SJCRH30 (cell line): Measurements from ENCODE around the gene TMEM219. TPM values are rescaled to one million over a fixed set of nuclear protein-coding genes. Genes with fewer than 3 reads are reported as not detected.

ENCODE experiments used
- DNase-seq, 2 experiments: peaks; one replicate each; pipeline ENCODE4 v3.0.0-alpha.2; 2015 to 2020
- H3K27ac ChIP-seq: fragments of 250-450 bp; sonication (Bioruptor Pico); 2 replicates; pipeline ENCODE4 v1.5.1; 2020; ENCODE audit warnings: mild to moderate bottlenecking, moderate library complexity
- H3K27me3 ChIP-seq: fragments of 250-450 bp; sonication (Bioruptor Pico); 2 replicates; pipeline ENCODE4 v1.5.1; 2020; ENCODE audit warnings: mild to moderate bottlenecking, moderate library complexity
- H3K36me3 ChIP-seq: fragments of 250-450 bp; sonication (Bioruptor Pico); 2 replicates; pipeline ENCODE4 v1.5.1; 2020; ENCODE audit warnings: mild to moderate bottlenecking, moderate library complexity
- H3K4me1 ChIP-seq: fragments of 250-450 bp; sonication (Bioruptor Pico); 2 replicates; pipeline ENCODE4 v1.5.1; 2020; ENCODE audit warnings: mild to moderate bottlenecking, moderate library complexity
- H3K4me3 ChIP-seq: fragments of 250-450 bp; sonication (Bioruptor Pico); 2 replicates; pipeline ENCODE4 v1.5.1; 2020; ENCODE audit warnings: mild to moderate bottlenecking, moderate library complexity
- H3K9me3 ChIP-seq: fragments of 250-450 bp; sonication (Bioruptor Pico); replicated peaks from 2 replicates; pipeline ENCODE4 v1.5.1; 2020; ENCODE audit warnings: mild to moderate bottlenecking, moderate library complexity
- total RNA-seq: library from RNA; depleted of rRNA; stranded (reverse); fragments of >200 nt; shearing (Covaris generic); gene quantifications from 2 replicates; pipeline ENCODE4 v1.2.3, GENCODE V29; 2014; rRNA removed

The TMEM219 gene, protein sequence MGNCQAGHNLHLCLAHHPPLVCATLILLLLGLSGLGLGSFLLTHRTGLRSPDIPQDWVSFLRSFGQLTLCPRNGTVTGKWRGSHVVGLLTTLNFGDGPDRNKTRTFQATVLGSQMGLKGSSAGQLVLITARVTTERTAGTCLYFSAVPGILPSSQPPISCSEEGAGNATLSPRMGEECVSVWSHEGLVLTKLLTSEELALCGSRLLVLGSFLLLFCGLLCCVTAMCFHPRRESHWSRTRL
- total RNA-seq: 29.8 and 32.1 TPM in 2 replicates

DNA sequence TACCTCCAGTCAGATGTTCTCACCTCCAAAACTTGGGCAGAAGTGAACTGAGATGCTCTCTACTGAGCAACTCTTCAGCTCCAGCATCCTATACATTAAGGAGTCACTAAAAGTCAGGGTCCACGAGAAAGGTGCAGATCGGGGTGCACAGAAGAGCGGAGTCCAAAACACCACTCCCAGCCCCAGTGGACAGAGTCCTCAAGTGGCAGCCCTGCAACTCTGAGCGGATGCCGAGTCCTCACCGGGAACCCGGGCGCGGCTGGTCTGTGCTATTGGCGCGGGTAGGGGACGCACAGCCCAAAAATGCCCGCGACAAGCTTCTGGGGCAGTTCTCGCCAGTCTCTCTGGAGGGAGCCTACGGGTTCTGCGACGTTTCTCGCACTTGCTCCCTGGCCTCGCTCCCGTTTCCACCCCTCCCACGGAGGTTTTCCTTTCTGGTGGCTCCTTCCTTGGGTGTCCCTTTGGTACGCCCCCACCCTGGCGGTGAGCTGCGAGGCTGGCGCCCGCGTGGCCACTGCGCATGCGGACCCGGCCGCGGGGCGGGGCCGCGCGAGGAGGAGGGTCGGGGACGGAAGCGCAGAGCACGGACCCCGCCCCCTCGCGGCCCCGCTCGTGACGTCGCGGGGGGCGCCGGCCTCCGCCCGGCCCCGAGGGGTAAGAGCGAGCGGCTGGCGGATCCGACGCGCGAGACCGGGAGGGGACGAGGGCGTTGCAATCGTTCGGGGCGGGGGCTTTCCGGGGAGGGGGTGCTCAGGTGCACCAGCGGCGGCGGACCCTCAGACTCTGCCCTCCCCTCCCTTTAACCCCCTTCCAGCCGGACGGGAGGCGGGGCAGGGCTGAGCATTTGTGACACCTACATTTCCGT is at the start of gene TMEM219:
Gene TMEM219 (plus strand): TSS at position 601 of the 865 bp plus-strand sequence. CDS start 1,065 bp downstream, outside the sequence.
- H3K9me3 ChIP-seq: no peaks in the 10 kb centered on the region
- H3K27ac ChIP-seq: peak within 1 kb of the TSS; percentile 69
- H3K4me1 ChIP-seq: no peaks in the 10 kb centered on the region
- no peaks in the 10 kb centered on the region for H3K36me3 ChIP-seq
- peak within 1 kb of the TSS; percentile 66 for H3K4me3 ChIP-seq
- no peaks in the 10 kb centered on the region for H3K27me3 ChIP-seq
- DNase-seq: peak; percentile 86 to 90

DNA sequence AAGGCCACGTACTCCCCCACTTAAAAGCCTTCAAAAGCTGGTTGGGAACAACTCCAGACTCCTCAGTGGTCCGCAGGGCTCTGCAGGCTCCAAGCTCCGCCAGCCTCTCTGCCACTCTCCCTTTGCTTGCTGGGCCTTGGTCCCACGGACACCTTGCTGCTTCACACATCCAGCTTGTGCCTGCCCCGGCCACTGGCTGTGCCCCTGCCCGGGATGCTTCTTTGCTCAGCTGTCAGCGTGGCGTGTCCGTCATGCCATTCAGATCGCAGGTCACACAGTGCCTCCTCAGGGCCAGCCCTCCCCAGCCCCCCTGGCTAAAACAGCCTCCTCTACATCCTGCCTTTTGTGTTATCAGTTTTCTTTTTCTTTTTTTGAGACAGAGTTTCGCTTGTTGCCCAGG is 49.8 kb upstream of the TMEM219 start:
- H3K4me1 ChIP-seq: no peaks in the 10 kb centered on the region
- no peak overlapping the region for H3K4me3 ChIP-seq
- no peak for DNase-seq
- no peaks in the 10 kb centered on the region for H3K27me3 ChIP-seq
- H3K36me3 ChIP-seq: no peaks in the 10 kb centered on the region
- no peak overlapping the region for H3K27ac ChIP-seq
- no peaks in the 10 kb centered on the region for H3K9me3 ChIP-seq

DNA sequence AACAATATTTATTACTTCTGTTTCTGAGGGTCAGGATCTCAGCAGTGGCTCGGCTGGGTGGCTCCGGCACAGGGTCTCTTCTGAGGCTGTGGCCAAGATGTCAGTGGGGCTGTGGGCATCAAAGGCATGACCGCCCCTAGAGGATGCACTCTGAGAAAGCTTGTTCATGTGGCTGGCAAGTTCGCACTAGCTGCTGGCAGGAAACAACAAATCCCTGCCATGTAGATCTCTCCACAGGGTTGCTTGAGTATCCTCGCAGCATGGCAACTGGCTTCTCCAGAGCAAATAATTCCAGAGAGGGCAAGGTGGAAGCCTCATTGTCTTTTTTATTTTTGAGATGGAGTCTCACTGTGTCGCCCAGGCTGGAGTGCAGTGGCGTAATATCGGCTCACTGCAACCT is 48.4 kb upstream of the TMEM219 start:
- Histone ChIP-seq H3K36me3 (peaks cover 2% of the 10 kb centered on the region; the same call in 1 of the 2 replicates), H3K27me3 (no peaks in the 10 kb centered on the region), H3K4me3 (no peak overlapping the region), H3K4me1 (no peaks in the 10 kb centered on the region), H3K9me3 (no peaks in the 10 kb centered on the region), H3K27ac (no peak overlapping the region)
- no peak for DNase-seq

GRCh38 chr16:29915590-29916247 is 46.2 kb upstream of the TMEM219 start:
- Histone ChIP-seq H3K9me3 (no peaks in the 10 kb centered on the region), H3K27ac (no peak overlapping the region), H3K4me1 (no peaks in the 10 kb centered on the region), H3K27me3 (no peaks in the 10 kb centered on the region), H3K4me3 (no peak overlapping the region), H3K36me3 (peaks cover 8% of the 10 kb centered on the region)
- DNase-seq: no peak

DNA sequence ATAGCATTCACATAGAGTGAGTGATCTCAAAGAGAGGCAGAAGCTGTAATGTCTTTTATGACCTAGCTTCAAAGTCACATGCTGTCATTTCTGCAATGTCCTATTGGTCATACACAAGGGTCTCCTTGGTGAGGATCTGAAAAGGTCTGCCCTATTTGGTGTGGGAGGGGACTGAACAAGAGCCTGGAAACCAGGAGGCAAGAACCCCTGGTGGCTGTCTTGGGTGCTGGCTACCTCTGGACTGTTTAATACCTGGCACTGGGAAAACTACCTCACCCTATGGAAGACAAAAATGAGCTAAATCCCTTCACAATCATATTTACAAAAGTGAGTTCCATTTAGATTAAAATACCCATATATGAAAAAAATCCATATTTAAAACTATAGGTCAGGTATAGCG is 44.9 kb upstream of the TMEM219 start:
- peaks cover 8% of the 10 kb centered on the region for H3K36me3 ChIP-seq
- no peak overlapping the region for H3K27ac ChIP-seq
- H3K4me1 ChIP-seq: no peaks in the 10 kb centered on the region
- H3K27me3 ChIP-seq: no peaks in the 10 kb centered on the region
- no peak for DNase-seq
- no peaks in the 10 kb centered on the region for H3K9me3 ChIP-seq
- H3K4me3 ChIP-seq: no peak overlapping the region

DNA sequence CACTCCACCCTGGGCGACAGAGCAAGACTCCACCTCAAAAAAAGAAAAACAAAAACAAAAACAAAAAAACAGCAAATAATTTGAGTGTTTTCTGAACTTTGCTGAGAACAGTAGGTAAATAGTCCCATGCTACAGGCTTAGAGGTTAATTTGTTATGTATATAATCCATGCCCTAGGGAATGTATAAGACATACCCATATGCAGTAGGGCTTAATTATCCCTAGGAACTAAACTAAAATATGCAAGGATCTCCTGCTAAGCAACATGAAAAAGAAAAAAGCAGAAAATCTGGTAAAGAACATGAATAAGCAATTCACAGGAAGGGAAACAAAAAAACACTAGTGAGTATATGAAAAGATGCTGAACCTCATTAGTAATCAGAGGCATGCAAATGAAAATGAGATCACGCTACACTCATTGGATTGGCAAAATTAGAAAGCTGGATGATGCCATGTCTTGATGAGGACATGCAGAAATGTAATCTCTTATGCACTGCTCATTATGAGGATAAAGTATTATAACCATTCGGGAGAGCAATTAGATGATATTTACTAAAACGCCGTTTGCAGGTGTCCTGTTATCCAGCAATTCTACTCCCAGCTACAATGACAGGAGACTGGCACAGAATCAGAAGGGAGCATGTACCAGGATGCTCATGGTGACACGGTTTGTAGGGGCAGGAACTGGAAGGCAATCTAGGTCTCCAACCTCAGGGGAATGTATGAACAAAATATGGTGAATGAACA is 41.4 kb upstream of the TMEM219 start:
- peaks cover 3% of the 10 kb centered on the region; the same call in 1 of the 2 replicates for H3K4me1 ChIP-seq
- H3K27ac ChIP-seq: no peak overlapping the region
- no peak for DNase-seq
- peaks cover 8% of the 10 kb centered on the region for H3K36me3 ChIP-seq
- H3K27me3 ChIP-seq: no peaks in the 10 kb centered on the region
- no peaks in the 10 kb centered on the region for H3K9me3 ChIP-seq
- H3K4me3 ChIP-seq: no peak overlapping the region

DNA sequence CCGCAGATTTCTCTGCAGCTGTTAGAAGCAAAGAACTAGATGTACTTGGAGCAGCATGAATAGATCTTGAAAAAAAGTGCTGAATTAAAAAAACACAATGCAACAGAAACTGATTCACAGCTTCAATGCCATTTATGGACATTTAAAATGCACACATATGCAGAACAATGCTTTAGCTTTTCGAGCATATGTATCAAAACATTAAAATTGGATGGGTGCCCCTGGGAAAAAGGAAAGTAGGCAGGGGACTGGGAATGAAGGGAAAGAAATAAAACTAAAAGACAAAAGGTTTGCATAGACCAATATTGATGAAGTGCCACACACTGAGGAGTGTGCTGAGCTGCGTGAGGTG is 40.9 kb upstream of the TMEM219 start:
- Histone ChIP-seq H3K9me3 (no peaks in the 10 kb centered on the region), H3K4me3 (no peak overlapping the region), H3K4me1 (peaks cover 3% of the 10 kb centered on the region; the same call in 1 of the 2 replicates), H3K27ac (no peak overlapping the region), H3K36me3 (peaks cover 8% of the 10 kb centered on the region), H3K27me3 (no peaks in the 10 kb centered on the region)
- DNase-seq: no peak

GRCh38 chr16:29922326-29922725 is 39.6 kb upstream of the TMEM219 start:
- H3K9me3 ChIP-seq: no peaks in the 10 kb centered on the region
- H3K27ac ChIP-seq: no peak overlapping the region
- no peak for DNase-seq
- H3K4me1 ChIP-seq: peaks cover 3% of the 10 kb centered on the region; the same call in 1 of the 2 replicates
- no peaks in the 10 kb centered on the region for H3K27me3 ChIP-seq
- no peak overlapping the region for H3K4me3 ChIP-seq
- peaks cover 8% of the 10 kb centered on the region for H3K36me3 ChIP-seq

DNA sequence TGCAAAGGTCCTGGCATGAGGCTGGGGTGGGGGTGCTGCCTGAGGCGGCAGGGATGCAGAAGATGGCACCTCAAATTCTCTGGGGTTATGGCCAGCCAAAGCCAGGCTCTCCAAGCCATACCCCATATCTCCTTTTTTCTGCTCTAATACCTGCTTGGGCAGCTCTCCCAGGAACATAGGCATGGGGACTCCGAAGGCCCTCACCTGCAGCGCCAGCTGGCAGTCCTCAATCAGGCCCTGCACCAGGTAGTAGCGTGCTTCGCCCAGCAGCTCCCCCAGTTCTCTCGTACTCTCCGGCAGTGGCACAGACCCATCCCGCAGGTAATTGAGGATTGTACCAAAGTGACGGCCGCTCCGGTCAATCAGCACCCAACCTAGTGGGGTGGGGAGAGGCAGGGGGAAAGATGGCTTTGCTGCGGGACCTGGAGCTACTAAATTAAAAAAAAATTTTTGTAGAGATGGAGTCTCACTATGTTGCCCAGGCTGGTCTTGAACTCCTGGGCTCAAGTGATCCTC is 38.8 kb upstream of the TMEM219 start:
- Histone ChIP-seq H3K4me1 (peaks cover 3% of the 10 kb centered on the region; the same call in 1 of the 2 replicates), H3K9me3 (no peaks in the 10 kb centered on the region), H3K27me3 (no peaks in the 10 kb centered on the region), H3K4me3 (no peak overlapping the region), H3K36me3 (peaks cover 8% of the 10 kb centered on the region), H3K27ac (no peak overlapping the region)
- DNase-seq: no peak

- peaks cover 3% of the 10 kb centered on the region; the same call in 1 of the 2 replicates for H3K4me1 ChIP-seq
- peak overlapping the region; percentile 89 for H3K4me3 ChIP-seq
- H3K36me3 ChIP-seq: no peaks in the 10 kb centered on the region
- DNase-seq: no peak
- no peaks in the 10 kb centered on the region for H3K27me3 ChIP-seq
- no peaks in the 10 kb centered on the region for H3K9me3 ChIP-seq
- no peak overlapping the region for H3K27ac ChIP-seq
Observed at GRCh38 chr16:29925105-29925756, 36.6 kb upstream of the TMEM219 start.

- Histone ChIP-seq H3K9me3 (no peaks in the 10 kb centered on the region), H3K36me3 (no peaks in the 10 kb centered on the region), H3K4me1 (peaks cover 3% of the 10 kb centered on the region; the same call in 1 of the 2 replicates), H3K27me3 (no peaks in the 10 kb centered on the region), H3K27ac (peak within 1 kb of the TSS; percentile 76), H3K4me3 (peak within 1 kb of the TSS; percentile 89)
- DNase-seq: peak; percentile 79 to 89
Observed at GRCh38 chr16:29925781-29926710, 35.8 kb upstream of the TMEM219 start, which contains the start of gene KCTD13. TSS of gene KCTD13 (minus strand) at chr16:29926226. CDS start at chr16:29926033, 193 bp downstream.

GRCh38 chr16:29926711-29927052 is 35.2 kb upstream of the TMEM219 start:
- no peaks in the 10 kb centered on the region for H3K27me3 ChIP-seq
- peak; percentile 45 to 65 for DNase-seq
- H3K9me3 ChIP-seq: no peaks in the 10 kb centered on the region

More at GRCh38 chr16:29926711-29927052, 35.2 kb upstream of the TMEM219 start:
- H3K36me3 ChIP-seq: no peaks in the 10 kb centered on the region
- peak overlapping the region; percentile 76 for H3K27ac ChIP-seq
- peaks cover 3% of the 10 kb centered on the region; the same call in 1 of the 2 replicates for H3K4me1 ChIP-seq
- H3K4me3 ChIP-seq: peak overlapping the region; percentile 89
